NCI-H510A treated with DMSO at 0.1 percent for 48 hours (cell line): ENCODE results near the gene FURIN.
"Not testable (repeated sequence)": the region's sequence is repeated elsewhere in the genome, so short reads cannot be mapped to it uniquely, and the experiment has no call there.

Experiments used
- DNase-seq: peaks from one replicate; lab custom pipeline; 2025; lab: John Stamatoyannopoulos, UW

FURIN gene

DNA sequence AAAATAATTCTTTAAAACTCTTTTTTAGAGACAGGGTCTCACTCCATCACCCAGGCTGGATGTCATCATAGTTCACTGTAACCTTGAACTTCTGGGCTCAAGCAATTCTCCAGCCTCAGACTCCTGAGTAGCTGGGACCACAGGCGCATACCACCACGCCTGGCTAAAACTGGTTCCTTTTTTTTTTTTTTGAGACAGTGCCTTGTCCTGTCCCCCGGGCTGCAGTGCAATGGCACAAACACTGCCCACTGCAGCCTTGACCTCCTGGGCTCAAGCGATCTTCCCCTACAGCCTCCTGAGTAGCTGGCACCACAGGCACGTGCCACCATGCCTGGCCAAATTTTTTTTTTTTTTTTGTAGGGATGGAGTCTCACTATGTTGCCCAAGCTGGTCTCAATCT lies 23.7 kb upstream of the FURIN start:
- DNase-seq, result no peak

DNA sequence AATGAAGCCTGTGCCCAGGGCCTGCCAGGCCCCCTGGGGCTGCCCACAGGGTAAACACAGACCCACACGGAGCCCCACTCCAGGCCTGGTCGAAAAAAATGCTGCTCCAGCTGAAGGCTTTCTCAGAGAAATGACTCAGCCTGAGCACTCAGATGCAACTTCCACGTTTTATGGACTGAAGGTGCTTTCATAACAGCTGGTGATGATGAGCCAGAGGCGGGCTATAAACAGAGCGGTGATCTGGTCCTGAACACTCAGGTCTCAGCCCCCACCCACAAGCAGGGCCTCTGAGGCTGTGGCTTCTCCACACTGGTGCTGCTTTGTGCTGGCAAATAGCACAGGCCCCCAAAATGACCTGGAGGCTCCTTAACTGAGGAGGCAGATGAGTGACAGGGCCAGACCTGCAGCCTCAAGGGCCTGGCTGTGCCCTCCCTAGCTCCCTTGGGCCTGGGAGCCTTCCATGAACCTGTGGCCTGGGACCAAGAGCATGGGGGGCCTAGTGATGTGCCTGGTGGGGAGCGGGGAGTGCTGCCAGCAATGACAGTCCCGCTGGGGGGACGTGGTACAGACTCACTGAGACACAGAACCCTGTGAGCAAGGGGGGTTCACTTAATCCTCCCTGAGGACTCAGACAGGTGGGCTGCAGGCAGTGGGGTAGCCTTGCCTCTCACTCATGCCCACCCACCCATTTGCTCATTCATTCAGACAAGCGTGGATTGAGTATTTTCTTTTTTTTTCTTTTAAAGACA lies 23.0 kb upstream of the FURIN start:
- DNase-seq, result peak; percentile 20

GRCh38 chr15:90849424-90849823 lies 19.0 kb upstream of the FURIN start:
- not testable (repeated sequence) for DNase-seq

GRCh38 chr15:90851114-90851513 lies 17.3 kb upstream of the FURIN start:
- no peak for DNase-seq

DNA sequence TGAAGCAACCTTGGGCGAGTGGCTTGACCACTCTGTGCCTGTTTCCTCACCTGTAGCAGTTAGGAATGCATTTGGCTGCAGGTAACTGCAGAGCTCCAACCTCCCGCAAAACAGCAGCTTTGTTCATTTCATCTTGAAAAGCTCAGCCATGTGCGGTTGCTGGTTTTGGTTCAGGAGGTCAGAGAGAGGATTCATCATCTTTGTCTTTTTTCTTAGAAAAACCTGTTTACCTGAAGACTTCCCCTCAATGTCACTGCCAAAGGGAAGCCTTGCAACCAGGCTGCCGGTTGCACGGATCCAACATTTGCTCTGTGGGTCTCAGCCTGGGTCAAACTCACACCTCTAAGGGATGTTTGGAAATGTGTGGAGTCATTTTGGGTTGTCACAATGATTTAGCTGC lies 16.4 kb upstream of the FURIN start:
- no peak for DNase-seq

GRCh38 chr15:90855139-90855538 lies 13.2 kb upstream of the FURIN start:
- no peak for DNase-seq

- DNase-seq, result no peak
These were observed 11.1 kb upstream of the FURIN start for GRCh38 chr15:90857337-90857736.

DNA sequence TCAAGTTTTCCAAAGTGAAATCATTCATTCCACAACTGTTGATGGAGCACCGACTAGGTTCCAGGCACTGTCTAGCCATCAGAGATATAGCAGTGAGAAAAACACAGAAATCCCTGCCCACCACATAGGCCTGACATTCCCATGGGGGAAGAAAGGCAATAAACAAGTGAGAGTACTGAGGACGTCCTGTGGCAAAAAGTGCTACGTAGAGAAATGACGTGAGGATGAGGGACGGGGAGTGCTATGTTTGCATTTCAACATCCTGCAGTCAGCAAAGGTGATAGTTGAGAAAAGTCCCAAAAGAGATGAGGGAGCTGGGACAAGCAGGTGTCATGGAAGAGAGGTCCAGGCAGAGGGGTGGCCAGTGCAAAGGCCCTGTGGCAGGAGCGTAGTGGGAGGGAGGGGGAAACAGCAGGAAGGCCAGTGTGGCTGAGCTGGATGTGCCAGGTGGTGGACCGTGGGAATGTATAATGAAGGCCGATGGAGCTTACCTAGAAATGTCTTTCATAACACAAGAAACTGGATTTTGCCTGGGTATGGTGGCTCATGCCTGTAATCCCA lies 10.4 kb upstream of the FURIN start:
- no peak for DNase-seq

GRCh38 chr15:90859234-90860131 lies 8.9 kb upstream of the FURIN start:
- DNase-seq, result no peak

- no peak for DNase-seq
These were observed 7.9 kb upstream of the FURIN start for GRCh38 chr15:90860450-90860849.

GRCh38 chr15:90860942-90861675 lies 7.3 kb upstream of the FURIN start:
- DNase-seq, result peak; percentile 91

- DNase-seq, result no peak
These were observed 5.9 kb upstream of the FURIN start for GRCh38 chr15:90862487-90862886.

GRCh38 chr15:90862964-90863778 lies 5.2 kb upstream of the FURIN start:
- DNase-seq, result peak; percentile 5

DNA sequence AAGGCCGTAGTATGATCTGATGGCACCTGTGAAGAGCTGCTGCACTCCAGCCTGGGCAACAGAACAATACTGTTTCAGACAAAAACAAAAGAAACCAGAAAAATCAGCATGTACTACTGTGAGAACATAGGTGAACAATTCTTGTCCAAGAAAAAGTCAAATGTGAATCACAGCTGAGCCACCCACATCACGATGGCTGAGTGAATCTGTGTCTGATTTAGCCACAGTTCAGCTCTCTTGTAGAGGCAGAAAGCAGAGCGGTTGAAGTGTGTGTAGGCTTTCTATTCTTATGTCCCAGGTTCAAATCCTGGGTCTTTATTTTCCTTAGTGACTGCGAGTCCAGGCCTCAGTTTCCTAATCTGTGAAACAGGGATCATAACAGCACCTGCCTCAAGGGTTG lies 4.4 kb upstream of the FURIN start:
- DNase-seq, result peak; percentile 15

GRCh38 chr15:90864507-90864906 lies 3.9 kb upstream of the FURIN start:
- DNase-seq, result peak; percentile 15

- peak; percentile 67 for DNase-seq
These were observed 2.7 kb upstream of the FURIN start for GRCh38 chr15:90865702-90866101.

GRCh38 chr15:90866161-90866715 lies 2.1 kb upstream of the FURIN start:
- DNase-seq, result peak; percentile 90

GRCh38 chr15:90866800-90867199 lies 1.6 kb upstream of the FURIN start:
- DNase-seq, result no peak

DNA sequence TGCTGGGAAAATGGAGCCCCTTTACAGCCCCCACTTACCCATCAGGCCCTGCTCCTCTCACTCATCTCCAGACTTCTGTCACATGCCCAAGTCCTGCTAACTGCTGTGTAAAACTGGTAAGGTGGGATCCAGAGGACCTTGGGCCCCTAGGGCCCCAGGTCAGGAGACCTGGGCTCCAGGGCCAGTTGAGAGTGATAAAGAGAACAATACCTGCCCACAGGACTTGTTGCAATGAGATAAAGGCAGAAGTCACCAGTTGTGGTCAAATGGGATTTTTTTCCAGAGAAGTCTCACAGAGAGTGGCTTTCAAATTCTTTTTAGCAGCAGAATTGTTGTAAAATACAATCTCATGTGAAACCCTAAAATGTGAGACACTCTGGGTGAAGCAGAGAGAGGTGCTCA lies 753 bp downstream of the FURIN start:
- no peak for DNase-seq

DNA sequence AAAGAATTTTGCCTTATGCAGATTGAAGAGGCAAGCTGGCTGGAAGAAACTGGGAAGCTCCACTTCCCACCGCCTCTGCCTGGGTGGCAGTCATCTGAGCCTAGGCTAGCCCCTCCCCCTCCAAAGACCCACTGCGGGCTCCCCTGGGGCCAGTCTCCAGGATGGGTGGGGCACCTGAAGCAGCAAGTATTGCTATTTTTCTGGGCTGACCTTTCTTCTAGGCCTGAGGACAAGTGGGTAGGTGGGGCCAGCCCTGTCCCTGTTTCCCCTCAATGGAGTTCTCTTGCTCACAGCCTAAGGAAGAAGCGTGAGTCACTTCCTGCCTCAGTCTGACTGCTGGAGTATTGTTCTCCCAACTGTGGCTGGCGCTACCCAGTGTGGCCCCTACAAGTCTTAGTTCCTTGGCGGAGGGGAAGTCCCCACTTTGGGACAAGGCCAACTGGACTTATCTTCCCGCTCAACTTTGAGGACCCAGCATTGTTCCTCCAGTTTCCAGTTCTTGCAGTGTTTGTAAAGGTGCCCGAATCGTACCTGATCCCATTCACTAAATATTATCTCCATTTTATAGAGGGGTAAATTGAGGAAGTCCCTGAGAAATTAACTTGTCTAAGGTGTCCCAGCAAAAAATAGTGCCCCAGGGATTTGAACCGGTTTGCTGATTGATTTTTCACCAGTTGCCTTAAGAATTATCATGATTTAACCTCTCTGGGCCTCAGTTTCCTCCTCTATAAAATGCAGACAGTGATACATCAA lies 1.4 kb downstream of the FURIN start:
- DNase-seq, result peak; percentile 90
